Measurements from ENCODE around the gene UBAC1.
"Not testable (repeated sequence)": the region's sequence is repeated elsewhere in the genome, so short reads cannot be mapped to it uniquely, and the experiment has no call there.

The UBAC1 gene

DNA sequence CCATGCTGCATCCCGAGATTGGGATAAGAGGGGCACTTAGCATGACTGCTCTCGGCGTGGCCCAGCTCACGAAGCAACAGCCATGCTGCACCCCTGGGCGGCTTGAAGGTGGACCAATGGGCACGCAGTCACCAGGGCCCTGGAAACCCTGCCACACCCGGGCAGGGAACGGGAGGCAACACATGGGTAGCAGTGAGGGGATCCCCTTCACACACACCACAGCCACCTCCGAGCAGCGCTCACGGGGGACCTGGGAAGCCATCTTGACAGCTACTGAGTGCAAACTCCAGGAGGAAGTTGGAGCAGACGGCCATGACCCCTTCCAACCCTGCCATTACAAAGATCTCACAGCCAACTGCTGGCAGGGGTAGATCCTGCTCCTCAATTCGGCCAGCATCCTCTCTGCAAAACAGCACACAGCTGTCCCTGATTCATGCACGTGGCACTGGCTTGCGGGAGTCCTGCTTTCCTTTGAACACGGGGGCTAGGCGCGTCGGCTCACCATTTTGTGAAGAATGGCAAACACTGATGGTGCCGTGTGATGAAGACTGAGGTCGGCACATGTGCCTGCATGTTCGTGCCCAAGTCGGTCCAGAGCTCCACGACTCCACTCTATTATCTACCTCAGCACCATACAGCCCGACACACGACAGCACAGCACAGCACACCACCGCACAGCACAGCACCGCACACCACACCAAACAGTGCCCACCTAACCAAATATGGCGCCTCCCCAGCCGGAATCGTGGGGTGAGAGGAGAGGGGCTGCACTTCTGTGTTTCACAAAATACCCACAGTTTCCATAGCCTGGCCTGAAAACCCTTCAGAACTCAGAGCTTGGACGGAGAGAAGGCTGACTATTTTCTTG is 5.0 kb downstream of the UBAC1 start:
- DNase-seq, result no peak

- no peak for DNase-seq
Observed at GRCh38 chr9:135952664-135953206, 8.4 kb downstream of the UBAC1 start.

DNA sequence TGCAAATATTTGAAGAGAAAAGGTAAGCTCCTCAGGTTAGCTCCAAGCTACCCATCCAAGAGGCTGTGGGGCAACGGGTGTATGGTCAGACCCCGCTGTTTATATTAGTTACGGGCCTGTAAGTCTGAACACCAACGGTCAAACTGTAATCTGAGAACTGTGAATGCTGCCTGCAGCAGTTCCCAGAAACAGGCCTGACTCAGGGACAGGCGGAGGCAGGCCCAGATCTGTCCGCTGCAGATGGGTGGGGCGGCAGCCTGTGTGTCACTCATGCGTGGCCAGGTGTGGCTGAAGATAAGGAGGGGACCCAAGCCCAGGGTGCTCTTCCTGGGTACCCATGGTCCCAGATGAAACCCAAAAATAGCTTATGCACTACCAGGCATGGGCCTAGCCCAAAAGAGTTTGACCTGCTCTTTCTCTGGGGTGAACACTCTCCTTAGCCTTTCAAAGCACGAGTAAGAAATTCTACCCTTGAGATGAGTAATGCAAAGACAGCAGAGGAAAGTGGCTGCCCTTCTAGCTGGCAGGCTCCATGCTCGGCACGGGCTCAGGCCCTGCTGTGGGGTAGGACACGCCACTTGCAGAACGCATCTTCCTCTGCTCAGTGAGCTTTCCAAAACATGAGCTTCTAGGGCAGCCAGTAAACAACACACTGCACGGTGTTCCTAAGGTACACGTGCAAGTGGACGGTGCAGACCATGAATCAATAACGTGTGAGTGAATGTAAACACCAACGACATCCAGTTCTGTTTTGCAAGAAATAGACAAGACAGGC is 9.1 kb downstream of the UBAC1 start:
- DNase-seq, result no peak

GRCh38 chr9:135951310-135951709 is 9.9 kb downstream of the UBAC1 start:
- not testable (repeated sequence) for DNase-seq

GRCh38 chr9:135950841-135951240 is 10.3 kb downstream of the UBAC1 start:
- DNase-seq, result not testable (repeated sequence)

- DNase-seq, result no peak
Observed at GRCh38 chr9:135950135-135950682, 11.0 kb downstream of the UBAC1 start.

DNA sequence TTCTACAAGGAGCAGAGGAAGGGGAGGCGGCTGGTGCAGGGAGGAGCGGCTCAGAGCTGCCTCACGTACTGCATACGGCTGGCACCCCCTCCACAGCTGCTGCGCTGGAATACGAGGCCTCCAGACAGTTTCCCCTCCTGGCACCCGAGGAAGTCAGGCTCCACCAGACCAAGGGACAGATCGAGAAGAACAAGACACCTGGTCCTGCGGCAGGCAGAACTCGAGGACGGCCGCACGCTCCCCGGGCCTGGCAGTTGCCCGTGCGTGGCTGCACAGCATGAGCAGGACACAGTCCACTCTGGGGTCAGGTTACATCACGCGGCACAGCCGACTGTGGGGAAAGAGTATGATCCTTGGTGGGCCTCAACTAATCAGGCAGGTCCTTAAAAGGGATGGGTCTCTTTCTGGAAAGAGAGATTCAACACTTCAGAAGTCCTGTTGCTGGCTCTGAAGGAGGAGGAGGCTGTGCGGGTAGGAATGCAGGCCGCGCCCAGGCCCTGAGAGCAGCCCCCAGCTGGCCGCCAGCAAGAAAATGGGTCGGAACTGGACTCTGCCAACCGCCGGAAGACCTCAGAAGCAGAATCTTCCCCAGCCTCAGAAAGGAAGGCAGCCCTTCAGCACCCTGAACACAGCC is 11.6 kb downstream of the UBAC1 start:
- no peak for DNase-seq

DNA sequence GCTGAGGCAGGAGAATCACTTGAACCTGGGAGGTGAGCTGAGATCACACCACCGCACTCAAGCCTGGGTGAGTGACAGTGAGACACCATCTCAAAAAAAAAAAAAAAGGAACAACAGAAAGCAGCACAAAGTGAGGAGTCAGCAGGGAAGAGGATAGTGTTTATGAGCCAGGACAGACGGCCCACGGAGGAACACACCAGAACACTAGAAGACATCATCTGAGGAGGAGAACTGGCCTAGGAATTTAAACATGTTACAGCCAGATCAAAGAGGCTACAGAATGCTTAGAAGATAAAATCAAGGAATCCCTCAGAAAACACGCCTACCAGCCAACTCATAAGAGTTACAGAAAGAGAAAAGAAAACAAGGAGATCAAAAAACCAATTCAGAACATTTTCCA is 12.2 kb downstream of the UBAC1 start:
- no peak for DNase-seq

DNA sequence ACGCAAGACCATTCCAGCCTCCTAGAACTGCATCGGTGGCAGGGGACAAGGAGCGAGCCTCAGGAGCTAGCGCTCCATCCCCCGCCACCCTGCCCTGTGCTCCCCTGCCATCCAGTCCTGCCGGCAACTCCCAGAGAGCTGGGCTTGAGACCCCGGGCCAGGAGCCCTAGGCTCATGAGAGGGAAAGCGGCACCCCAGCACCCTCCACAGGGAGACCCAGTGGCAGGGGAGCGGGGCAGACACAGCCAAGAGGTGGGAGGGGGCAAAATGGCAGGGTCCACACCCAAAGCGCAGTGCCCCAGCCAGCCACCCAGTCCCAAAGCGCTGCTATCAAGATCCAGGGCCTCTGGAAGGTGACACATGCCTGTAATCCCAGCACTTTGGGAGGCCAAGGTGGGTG is 12.7 kb downstream of the UBAC1 start:
- DNase-seq, result no peak

DNA sequence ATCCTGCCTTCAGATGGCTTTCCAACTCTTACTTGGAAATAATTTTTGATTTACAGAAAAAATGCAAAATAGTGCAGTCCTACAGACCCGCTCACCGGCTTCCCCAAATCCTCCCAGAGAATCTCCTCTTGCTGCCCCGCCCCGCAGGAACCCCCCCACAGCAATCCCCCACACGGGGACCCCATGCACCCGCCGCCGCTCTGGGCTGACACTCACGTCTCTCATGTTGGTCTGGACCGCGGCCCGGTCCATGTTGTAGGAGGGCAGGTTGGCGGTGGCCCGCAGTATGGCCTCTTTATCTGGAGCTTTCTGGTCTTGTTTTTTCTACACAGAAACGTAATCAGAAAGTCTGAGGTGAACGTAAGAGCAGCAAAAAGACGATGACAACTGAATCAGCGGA is 13.6 kb downstream of the UBAC1 start:
- DNase-seq, result no peak

- not testable (repeated sequence) for DNase-seq
Observed at GRCh38 chr9:135947105-135947504, 14.1 kb downstream of the UBAC1 start.

- DNase-seq, result no peak
Observed at GRCh38 chr9:135946392-135946994, 14.7 kb downstream of the UBAC1 start.

DNA sequence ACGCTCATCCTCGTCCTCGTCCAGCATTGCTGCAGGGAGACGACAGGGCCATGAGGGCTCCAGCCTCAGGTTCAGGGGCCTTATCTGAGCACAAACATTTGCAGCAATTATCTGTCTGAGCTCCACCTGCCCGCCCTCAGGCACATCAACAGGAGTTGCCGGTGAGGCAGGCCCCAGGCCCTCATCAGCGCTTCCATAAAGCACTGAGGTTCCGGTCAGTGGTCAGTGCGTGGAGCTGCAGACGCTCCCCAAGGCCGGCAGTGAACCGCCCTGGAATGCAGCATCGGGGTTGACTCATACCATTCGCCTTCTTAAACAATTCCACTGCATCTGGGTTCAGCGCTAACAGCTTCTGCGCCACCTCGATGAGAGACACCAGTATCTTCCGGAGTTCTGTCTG is 15.2 kb downstream of the UBAC1 start:
- no peak for DNase-seq

DNA sequence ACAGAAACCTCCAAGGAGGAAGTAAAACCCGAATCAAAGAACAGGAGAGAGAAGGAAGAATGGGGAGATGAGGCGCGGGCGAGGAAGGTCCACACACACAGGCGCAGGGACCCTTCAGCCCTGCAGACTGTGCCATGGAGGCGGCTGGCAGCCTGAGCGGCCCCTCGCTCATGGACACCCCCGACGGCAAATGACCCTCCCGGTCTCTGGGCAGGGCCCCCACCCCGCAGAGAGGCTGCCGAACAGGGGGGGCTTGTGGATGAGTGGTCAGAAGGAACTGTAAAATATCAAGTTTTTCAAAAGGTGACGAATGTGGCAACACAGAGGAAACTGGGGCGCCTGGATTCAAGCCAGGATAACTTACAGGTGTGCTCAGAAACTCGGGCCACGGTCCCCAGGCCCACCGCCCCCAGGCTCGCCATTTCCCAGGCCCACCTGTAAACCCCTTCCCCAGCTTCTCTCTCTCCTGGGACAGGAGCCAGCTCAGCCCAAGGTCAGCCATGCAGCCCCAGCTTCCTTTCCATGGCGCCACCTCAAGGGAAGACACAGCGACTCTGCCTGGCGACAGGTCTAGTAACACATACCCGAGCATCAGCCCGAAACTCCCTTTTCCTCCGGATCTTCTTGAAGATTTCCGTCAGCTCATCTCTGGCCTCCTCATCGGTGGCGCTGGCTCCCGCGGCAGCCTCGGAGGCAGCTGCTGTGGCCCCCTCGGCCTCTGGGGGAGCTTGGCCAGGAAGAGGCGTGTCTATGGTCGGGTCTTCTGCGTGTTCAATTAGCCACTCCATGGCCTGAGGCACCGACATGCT is 16.5 kb downstream of the UBAC1 start:
- no peak for DNase-seq

DNA sequence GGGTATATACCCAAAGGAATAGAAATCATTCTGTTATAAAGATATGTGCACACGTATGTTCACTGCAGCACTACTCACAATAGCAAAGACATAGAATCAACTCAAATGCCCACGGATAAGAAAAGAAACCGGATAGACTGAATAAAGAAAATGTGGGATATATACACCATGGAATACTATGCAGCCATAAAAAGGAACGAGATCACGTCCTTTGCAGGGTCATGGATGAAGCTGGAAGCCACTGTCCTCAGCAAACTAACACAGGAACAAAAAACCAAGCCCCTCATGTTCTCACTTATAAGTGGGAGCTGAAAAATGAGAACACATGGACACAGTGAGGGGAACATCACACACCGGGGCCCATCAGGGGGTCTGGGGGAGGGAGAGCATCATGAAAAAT is 17.6 kb downstream of the UBAC1 start:
- DNase-seq, result not testable (repeated sequence)

GRCh38 chr9:135941288-135941995 is 19.7 kb downstream of the UBAC1 start:
- no peak for DNase-seq

- no peak for DNase-seq
Observed at GRCh38 chr9:135939351-135940265, 21.6 kb downstream of the UBAC1 start.

GRCh38 chr9:135937521-135938489 is 23.4 kb downstream of the UBAC1 start:
- DNase-seq, result no peak

DNA sequence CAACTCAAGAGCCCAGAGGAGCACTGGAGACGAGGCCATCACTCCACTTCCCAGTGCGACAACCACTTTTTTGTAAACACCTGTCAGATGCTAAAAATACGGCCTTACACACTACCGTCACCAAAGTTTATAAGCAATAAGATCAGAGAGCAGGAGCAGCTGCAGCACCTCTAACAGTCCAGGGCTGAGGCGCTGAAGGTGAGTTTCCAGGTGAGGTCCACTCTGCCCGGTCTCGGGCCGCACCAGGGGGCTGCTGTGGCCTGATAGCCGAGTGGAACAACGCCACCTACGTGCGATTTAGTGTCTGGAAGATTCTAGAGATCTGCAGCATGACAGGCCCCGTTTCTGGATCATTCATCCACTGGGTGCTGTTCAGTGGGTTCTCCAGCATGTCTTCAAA is 28.1 kb downstream of the UBAC1 start:
- no peak for DNase-seq
